ENCODE measurements around the gene MYL4.
"Not testable (repeated sequence)": the region's sequence is repeated elsewhere in the genome, so short reads cannot be mapped to it uniquely, and the experiment has no call there.

The MYL4 gene

DNA sequence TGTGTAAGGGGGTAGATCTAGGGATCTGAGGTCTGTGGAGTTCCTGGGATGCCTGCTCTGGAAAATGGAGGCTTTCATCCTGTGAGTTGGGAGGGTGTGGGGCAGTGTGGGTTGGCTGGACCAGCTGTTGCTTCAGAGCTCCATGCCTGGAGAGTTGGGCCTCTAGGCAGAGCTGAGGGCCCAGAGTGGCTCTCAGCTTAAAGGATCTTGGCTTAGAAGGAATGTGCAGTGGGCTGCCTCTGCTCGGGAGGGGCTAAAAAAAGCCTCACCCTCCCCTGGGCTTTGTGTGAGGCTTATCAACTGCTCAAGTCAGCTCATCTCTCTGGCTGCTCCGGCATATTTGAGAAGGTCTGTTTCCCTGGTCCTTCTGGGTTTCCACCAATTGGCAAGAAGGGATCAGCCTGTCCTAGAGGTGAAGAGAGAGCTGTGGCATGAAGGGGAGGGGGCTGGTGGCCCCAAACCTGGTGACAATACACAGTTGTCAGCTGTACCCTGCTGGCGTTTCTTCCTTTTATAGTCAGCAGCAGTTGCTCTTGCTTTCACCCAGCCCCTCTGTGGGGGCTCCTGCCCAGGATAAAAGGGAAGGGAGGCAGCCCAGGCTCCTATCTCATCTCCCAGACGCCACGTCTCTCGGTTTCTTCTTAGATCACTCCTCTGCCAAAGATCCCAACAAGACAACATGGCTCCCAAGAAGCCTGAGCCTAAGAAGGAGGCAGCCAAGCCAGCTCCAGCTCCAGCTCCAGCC lies at the start of gene MYL4:
Gene MYL4 (plus strand): TSS at position 605 of the 745 bp plus-strand sequence. CDS start 75 bp downstream, at position 680.
- no peak for DNase-seq

DNA sequence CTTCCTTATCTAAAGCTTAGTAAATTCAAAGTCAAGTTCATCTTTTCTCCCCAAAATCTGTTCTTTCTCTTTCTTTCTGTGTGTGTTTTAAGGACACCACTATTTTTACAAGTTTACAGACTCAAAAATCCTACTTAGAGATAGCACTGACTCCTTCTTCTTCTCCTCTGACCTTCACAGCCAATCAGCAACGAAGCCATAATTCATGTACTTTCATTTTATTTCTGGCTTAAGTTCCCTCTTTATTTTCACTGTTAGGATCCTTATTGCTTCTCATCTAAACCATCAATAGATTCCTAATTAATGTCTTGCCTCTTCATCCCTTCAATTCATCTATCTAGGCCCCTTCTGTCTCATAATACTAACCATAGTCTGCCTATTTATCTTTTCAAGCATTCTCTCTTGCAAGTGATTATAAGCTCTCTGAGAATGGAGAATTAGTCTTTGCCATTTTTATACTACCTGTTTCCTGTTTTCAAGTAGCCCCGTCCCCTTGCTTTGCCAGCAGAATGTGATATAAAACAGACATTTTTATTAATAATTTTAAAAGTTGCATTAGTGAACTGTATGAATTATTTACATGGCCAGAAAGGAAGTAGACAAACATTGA lies 47.0 kb upstream of the MYL4 start:
- DNase-seq, result no peak

DNA sequence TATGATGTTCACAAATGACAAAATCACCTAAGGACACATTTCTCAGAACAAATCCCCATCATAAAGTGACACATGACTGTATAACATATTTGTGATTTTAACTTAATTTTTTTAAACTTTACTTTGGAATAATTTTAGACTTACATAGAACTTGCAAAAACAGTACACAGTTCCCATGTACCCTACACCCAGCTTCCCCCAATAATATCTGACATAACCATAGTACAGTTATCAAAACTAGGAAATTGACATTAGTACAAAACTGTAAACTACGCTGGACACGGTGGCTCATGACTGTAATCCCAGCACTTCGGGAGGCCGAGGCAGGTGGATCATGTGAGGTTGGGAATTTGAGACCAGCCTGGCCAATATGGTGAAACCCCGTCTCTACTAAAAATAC lies 44.9 kb upstream of the MYL4 start:
- no peak for DNase-seq

DNA sequence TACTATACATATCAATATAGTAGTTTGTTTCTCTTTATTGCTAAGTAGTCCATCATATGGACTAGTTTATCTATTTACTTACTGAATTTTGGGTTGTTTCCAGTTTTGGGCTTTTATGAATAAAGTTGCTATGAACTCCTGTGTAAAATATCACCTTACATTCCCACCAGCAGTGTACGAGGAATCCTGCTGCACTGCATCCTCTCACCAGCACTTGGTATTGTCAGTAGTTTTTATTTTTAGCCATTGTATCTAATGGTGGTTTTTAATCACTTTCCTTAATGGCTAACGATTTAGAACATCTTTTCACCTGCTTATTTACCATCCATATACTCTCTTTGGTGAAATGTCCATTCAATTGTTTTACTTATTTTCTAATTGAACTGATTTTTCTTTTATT lies 44.0 kb upstream of the MYL4 start:
- no peak for DNase-seq

DNA sequence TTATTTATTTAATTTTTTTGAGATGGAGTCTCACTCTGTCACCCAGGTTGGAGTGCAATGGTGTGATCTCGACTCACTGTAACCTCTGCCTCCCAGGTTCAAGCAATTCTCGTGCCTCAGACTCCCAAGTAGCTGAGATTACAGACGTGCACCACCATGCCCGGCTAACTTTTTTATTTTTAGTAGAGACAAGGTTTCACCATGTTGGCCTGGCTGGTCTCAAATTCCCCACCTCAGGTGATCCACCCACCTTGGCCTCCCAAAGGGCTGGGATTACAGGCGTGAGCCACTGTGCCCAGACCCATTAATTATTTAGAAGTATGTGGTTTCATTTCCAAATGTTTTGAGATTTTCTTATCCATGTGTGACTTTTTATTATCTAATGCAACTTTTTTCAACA lies 42.3 kb upstream of the MYL4 start:
- not testable (repeated sequence) for DNase-seq

DNA sequence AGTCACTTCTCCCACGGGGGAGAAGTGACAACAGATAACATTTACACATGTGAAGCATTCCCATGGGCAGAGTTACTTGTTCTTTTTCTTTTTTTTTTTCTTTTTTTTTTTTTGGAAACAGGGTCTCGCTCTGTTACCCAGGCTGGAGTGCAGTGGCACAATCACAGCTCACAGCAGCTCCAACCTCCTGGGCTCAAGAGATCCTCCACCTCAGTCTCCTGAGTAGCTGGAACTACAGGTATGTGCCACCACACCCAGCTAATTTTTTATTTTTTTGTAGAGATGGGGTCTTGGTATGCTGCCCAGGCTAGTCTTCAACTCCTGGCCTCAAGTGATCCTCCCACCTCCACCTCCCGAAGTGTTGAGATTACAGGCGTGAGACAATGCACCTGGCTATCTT lies 40.3 kb upstream of the MYL4 start:
- DNase-seq, result not testable (repeated sequence)

DNA sequence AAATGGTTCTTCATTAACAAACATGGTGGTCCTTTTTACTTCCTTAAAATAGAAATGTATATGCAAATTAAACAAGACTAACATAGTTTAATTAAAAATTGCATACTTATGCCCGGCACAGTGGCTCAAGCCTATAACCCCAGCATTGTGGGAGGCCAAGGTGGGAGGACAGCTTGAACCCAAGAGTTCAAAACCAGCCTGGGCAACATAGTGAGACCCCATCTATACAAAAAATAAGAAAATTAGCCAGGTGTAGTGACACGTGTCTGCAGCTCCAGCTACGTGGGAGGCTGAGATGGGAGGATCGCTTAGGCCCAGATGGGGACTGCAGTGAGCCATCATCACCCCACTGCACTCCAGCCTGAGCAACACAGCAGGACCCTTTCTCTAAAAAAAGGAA lies 38.4 kb upstream of the MYL4 start:
- no peak for DNase-seq

DNA sequence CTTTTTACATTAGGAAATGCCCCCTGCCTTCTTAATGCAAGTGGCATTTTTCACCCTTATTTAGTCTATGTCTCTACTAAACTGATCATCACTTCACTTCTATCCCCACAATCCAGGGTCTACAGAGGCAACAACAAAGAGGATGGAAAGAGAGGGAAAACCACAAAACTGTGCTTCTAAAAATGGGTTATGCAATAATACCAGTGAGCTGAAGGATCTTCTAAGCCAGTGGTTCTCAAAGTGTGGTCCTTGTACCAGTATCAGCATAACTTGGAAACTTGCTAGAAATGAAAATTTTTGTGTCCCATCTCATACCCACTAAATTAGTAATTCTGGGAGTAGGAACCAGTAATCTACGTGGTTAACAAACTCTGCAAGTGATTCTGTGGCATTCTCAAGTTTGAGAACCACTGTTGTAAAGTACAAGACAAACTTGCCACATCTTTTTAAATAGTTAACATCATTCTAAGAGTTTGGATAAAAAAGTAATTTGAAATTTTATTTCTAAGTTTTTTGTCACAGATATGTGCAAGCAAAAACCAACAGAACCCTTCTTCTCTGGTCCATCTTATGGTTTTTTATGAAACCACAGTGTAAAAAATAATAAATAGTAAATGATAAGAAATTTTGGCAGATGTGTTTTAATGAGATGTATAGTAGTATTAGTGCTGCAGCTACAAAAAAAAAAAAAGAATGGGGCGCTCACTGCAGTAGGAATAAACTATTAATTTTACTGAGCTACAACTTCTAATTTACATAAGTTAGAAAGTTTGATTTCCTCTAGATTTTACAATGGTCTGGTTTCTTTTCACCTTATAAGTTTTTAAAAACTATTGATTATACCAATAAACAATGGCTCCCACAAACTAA lies 36.2 kb upstream of the MYL4 start:
- DNase-seq, result no peak

DNA sequence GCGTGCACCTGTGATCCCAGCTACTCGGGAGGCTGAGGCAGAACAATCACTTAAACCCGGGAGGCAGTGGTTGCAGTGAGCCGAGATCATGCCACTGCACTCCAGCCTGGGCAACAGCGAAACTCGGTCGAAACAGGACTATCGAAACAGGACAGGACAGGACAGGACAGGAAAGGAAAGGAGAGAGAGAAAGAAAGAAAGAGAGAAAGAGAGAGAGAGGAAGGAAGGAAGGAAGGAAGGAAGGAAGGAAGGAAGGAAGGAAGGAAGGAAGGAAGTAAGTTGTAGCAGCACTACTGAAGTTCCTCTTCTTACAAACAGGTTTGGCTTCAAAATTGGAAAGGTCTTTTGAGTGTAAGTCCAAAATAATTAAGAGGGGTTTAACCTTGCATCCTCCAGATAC lies 34.3 kb upstream of the MYL4 start:
- DNase-seq, result not testable (repeated sequence)

DNA sequence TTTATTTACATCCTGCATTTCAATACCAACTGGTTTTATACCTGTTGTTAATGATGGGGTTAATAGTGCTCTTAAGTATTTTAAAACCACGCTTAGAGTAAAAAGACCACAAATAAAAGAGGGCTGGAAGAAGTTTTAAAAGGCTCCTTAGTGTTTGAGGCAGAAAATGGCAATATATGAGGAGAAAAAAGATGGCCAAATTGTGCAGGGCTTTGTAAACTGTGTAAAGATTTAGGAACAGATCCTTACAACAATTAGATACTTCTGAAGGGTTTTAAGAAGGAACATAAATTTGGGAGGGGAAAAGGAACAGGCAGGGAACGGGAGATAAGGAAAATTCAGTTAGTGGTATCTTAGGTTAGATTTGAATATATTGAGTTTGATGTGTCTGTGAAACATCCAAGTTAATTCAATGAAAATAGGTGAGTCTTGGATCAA lies 32.7 kb upstream of the MYL4 start:
- DNase-seq, result no peak

DNA sequence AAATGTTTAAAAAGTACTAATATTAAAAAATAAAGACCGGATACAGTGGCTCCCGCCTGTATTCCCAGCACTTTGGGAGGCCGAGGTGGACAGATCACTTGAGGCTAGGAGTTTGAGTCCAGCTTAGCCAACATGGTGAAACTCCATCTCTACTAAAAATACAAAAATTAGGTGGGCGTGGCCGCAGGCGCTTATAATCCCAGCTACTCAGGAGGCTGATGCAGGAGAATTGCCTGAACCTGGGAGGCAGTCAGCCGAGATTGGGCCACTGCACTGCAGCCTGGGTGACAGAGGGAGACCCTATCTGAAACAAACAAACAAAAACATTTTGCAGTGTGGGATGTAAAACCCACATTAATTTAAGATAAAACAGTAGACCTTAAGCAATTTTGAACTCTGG lies 31.9 kb upstream of the MYL4 start:
- no peak for DNase-seq

DNA sequence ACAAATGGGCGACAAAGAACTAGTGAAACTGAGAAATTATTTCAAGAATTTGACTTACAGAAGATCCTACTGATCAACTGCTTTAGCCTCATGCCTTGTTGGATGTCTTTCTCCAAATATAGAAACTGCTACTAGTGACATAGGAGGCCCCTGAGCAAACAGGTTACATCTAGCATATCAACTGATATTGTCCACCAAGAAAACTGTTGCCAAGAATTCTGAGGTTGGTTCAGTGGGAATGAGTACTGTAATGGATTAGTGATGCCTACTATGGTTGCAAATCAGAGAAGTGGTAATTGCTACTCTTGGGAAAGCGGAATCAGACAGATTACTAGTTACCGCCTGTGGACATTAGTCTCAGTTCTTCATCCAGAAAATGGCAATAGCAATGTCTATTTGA lies 30.0 kb upstream of the MYL4 start:
- no peak for DNase-seq

DNA sequence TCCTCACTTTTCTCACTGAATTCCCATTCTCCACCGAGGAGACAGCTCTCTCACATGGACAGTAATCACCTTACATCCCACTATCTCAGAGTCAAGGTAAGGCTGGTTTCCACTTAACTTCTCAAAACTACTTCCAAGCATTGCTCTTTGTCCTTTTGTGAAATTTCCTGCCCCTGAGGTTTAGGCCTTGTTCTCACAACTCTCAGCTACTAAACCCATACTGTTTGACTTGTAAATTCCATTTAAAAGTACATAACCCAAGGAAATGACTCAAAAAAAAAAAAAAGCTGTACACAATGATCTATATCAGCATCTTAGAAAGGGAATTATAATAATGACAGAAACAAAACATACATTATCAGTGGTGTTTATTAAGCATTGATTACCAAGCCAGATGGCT lies 28.8 kb upstream of the MYL4 start:
- DNase-seq, result no peak

DNA sequence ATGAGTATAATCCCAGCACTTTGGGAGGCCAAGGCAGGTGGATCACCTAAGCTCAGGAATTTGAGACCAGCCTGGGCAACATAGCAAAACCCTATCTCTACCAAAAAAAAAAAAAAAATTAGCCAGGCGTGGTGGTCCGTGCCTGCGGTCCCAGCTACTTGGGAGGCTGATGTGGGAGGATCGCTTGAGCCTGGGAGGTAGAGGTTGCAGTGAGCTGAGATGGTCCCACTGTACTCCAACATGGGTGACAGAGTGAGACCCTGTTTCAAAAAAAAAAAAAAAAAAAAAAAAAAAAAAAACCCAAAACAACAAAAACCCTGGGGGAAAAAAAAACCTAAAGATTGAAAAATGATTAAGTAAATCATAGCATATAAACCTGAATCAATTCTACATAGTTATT lies 28.2 kb upstream of the MYL4 start:
- not testable (repeated sequence) for DNase-seq

DNA sequence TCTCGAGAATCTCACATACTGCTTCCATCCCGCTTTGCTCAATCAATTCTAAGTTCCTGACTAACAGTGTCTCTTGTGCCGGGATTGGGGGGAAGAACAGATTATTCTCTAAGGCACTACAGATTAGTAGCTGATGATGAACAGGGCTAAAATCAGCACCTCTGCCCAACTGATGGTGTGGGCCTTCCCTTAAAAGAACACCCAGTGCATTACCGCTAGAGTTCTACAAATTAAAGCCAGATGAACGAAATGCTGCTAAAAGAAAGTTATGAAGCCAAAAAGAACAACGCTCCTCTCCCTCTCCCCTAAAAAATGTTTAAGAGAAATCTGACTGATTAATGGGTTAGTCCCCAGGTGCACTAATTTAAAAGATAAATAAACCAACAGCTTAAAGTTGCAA lies 24.5 kb upstream of the MYL4 start:
- DNase-seq, result no peak

DNA sequence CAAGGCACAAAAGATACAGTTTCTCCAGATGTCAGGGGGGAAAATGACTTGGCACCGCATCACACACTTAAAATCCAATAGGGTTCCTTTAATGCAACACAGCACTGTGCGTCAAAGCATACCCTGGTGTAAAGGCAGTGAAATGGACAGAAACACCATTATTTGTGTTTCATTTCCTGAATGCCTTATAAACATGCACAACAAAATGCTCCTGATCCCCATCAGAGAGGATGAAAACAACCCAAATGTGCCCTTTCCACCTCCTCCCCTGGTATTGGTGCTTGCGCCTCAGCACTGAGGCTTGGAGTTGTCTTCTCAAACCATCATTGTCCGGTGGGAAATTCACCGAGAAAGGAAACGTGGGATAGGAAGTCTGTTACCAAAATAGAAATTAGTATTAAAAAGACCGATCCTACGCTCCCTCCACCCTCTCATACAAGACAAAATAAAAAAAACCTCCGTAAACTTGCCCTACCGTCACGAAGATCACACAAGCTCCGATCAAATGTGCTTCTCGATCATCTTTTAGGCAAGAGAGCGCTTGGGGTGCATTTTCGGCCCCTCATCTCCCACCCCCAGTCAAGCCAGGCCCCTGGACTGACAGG lies 20.8 kb upstream of the MYL4 start:
- peak; percentile 26 for DNase-seq

DNA sequence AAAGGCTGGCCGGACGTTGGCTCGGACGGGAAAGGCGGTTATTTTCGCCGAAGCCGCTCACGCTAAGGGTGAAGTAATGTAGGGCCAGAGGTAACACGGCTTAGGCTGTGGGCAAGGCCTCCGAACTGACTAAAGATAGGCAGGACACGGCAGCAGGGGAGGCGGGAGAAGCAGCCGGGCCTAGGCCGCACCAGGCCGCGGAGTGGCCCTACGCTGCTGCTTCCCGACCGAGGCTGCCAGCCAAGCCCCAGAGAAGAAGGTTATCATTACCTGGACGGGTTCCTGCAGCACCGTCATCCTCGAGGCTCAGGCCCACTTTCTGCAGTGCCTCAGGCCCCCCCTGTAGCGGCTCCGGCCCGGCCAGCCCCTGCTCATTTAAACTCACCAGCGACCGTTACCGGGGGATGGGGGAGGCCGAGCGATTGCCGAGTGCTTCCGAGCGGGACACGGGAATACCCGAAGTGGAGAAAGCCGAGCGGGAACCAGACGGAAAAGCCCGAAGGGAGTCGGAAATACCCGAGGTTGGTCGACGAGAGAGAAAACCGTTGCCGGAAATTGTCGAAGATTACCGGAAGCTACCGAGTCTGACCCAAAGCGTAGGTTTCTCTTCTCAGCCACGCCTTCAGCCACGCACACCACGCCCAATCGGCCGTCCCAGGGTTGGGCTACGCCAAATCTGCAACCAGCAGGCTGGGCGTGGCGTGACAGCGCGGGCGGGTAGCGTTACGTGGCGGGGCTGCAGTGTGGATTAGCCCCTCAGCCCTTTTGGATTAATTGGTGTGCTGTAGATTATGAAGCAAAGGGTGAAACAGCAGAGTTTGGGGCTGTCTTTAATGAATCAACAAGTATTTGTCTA lies 20.0 kb upstream of the MYL4 start, which contains the start of gene CDC27:
Gene CDC27 (minus strand): TSS at position 420 of the 856 bp plus-strand sequence. CDS start 123 bp downstream, at position 297.
- peak; percentile 99 for DNase-seq

DNA sequence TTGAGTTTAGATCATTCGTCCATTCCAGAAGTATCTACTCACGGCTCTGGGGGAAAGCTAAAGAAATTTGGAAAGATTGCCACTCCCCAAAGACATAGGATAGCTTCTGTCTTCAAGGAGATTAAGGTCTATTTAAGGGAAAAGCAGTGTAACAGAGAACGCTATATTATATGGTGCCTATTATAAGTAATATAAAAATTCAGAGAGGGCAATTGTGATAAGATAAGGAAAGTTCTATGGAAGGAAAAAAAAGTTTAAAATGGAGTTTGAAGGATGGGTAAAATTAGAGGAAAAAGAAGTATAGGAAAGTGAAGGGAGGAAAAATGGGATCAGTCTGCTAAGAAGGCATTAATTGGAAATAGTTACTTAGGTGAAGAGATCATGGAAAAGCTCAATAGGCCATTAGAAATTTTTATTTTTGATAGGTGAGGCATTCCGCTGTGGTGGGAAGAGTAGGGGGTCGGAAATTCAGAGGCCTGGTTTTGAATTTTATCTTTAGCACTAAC lies 19.4 kb upstream of the MYL4 start:
- DNase-seq, result no peak

DNA sequence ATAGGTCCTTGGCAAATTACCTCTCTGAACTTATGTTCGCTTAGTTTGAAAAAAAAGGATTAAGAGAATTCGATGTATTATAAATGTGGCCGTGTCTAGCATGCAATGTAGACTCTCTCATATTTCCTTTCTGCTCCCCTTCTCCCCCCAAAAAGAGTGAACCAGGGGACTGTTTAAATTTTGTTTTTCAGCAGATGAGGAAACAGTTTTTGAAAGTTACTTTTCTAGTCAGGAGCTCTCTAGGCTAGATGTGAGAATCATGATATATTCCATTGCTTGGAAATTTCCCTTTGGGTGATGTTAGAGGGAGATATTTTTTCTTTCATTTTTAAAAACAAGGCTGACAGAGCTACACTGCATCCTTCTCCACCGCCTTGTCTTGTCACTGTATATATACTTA lies 18.9 kb upstream of the MYL4 start:
- DNase-seq, result no peak

DNA sequence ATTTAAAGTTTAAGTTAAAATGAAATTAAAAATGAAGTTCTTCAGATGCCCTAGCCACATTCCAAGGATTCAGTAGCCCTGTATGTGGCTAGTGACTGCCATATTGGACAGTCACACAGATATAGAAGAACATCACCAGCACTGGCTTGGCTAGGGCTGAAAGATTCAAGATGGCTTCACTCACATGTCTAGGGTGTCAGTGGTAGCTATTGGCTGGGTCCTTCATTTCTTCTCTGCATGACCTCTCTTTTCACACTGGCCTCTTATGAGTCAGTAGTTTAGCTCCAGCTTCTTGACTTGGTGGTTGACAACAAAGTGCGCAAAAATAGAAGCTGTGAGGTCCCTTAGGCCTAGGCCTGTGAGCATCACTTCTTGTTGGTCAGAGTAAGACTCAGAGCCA lies 18.4 kb upstream of the MYL4 start:
- DNase-seq, result no peak

DNA sequence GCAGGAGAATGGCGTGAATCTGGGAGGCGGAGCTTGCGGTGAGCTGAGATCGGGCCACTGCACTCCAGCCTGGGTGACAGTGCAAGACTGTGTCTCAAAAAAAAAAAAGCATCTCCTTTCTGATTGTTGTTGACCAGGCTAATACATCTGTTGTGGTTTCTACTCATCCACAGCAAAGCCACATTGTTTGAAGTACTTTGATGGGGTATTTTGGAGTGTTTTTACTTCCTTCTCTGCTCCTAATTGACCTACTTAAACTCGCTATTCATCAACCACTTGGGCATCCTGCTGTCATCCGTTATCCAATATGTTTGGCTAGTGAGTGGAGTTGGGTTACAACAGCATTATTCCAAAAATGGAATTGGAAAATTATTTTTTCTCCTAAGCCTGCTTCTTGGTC lies 16.6 kb upstream of the MYL4 start:
- peak; percentile 55 for DNase-seq

DNA sequence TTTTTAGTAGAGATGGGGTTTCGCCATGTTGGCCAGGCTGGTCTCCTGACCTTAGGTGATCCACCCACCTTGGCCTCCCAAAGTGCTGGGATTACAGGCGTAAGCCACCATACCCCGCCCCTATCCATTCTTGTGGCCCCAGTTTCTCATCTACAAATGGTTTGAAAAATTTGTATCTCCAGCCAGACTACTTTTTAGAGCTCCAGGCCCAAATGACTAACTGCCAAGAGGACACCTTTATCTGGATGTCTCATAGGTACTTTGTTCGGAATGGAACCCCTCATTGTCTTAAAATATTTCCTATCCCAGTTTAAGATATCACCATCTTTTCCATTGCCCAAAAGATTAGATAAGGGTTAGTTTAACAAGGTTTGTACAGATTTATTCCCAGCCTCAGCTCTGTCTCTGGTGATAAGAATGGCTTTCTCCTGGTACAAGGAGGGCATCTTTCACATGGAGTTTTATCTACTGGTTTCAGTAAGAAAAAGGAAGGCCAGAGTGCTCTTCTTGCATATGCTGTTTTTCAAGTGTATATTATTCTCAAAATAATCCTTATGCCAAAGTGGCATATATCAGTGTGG lies 15.1 kb upstream of the MYL4 start:
- DNase-seq, result no peak
